SK-MEL-5 (cell line): Measurements from ENCODE around the gene GNAQ. TPM values are rescaled to one million over a fixed set of nuclear protein-coding genes. Genes with fewer than 3 reads are reported as not detected.

ENCODE experiments used
- DNase-seq: peaks from one replicate; pipeline ENCODE4 v3.0.0-alpha.2; 2016; ENCODE audit warnings: low read depth, low spot score
- in situ Hi-C: cut with HindIII; loops from 2 replicates; pipeline ENCODE4 v1.10.0; 2016; ENCODE audit warnings: low sequenced_read_pairs, high pct_unique_total_duplicates, low pct_unique_long_range_greater_than_20kb
- total RNA-seq: library from RNA; depleted of rRNA; stranded (reverse); fragments of >200 nt; shearing (Covaris generic); gene quantifications from 2 replicates; pipeline ENCODE4 v1.2.3, GENCODE V29; 2014

The GNAQ gene
- total RNA-seq, 1 experiment from 2014 or later: 27.1 TPM

DNA sequence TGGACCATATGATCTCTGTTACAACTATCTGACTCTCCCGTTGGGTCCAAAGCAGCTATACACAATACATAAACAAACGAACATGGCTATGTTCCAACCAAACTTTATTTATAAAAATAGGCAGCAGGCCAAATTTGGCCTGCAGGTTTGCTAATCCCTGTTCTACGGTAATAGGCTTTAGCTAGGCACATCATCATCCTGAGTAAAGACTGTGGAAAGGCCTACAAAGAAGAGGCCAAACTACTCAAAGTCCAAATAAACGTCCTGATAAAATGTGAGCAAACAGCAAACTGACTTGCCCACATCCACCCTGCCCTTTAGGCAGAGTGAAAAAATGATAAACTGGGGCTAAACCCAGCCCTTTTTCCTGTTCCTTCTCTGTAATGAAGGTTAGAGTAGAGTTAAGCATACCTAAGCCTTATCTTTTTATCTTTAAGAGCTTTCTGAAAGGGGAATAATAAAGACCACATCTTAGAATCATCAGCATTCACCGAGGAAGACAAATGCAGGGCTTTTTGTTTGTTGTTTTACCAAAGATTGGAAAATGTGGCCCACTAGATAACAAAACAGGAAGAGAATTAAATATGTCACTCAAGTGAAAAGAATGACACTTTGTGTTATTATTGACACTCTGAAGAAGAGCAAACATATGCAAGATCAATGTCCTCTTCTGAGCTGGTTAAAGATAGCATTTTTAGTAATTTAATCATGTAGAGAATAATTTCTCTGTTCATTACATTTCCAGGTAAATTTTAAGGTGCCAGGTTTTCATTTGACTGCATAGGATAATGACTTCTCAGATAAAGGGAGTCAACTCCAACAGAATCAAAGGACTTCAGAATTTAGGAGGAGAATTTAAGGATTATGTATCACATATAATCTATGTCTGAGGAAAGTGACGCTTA lies 223.5 kb downstream of the GNAQ start:
- no peak for DNase-seq
- in situ Hi-C loops: no loop called here

DNA sequence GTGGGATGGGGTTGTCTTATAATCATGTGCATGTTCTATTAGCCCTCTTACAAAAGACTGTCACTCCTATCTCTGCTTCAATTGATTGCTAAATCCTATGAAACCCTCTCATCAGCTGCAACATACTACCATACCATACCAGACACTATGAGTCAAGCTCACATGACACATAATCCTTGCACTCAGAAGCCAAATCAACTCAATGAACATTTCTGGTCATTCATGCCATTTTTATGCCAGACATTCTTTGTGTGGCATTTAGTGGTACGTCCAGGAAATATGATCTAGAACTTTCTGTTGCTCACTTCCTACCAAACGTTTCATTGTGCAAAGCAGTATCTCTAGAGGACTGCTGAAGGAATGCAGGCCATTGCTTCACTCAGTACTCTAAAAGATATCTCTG lies 224.3 kb downstream of the GNAQ start:
- in situ Hi-C loops: no loop called here

DNA sequence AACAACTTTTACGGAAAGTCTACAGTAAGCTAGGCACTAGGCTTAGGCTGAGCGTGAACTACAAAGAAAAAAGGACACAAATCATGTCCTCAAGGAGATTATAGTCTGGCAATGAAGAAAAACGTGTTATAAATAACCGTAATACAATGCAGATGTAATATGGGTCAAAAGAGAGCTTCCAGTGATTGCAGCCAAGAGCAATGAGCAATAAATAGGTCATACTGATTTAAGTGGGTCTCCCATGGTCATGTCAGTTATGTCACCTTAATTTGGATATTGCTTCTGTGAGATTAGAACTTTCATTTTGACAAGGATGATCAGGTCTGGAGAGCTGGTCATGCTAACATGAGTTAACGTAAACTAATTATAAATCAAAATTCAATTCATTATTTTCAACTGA lies 224.9 kb downstream of the GNAQ start:
- in situ Hi-C loops: no loop called here
- DNase-seq: no peak

More for the DNA sequence above, 224.3 kb downstream of the GNAQ start:
- DNase-seq: peak; percentile 82

DNA sequence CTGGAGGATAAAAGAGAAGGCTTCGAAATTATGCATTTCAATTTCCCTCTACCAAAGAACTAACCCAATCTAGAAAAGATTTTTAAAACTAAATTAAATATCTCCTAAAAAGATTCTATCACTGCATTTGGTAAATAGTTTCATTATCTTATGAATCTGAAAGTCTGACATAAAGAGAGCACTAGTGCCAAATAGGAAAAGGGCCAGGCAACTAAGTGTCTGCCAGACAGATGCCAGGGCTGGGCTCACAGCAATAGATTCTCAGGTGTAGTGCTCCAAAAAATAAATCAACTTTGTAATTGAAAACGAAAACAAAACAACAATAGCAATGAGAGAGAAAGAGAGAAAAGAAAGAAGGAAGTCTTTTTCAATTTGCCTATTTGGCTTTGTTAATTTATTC lies 225.8 kb downstream of the GNAQ start:
- in situ Hi-C loops: no loop called here
- no peak for DNase-seq

DNA sequence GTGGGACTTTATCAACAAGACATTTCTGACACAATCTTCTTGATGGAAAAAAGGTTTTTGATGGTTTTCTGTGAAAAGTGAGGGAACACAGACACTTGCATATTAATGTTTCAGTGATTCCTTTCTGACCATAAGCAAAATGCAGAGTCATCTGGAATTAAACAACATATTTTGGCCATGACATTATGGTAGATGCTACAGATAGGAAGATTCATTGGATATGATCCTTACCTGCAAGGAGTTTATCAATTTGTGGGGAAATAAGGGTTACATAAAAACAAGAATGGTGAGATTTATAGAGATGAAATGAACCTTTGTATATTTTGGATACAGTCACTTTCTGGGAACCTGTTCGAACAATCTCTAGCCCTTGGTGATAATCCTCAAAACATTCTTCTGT lies 228.2 kb downstream of the GNAQ start:
- in situ Hi-C loops: no loop called here
- DNase-seq: no peak

DNA sequence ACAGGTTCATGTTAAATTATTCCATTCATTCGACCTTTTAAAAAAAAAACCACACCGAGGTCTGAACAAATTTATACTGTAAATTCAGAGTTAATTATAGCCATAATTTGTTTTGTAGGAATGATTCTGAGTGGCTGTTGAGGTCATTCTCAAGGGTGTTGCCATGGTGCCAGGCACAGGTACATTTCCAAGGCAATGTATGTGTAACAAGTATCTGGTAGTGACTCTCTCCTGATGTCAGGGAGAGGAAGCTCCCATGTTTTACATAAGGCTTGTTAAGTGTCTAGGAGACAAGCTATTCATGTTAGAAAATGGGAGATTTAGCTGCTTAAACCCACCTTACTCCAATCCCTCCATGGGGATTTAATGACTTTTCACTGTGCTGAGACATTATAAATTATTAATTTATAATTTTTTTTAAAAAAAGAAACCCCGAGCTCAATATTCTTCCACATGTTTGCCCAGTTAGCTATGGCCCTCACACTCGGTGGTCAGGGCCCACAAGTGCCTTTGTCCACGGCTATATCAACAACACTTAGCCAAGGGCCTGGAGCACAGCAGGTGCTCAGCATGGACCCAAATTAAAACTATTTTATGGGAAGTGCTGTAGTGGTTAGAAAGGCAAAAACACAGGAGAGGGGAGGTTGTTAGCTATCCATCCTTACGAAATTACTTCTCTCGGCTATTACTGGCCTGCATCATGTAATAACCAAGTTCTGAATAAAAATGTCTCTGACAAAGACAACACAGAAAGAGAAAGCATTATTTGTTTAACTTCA lies 228.9 kb downstream of the GNAQ start:
- in situ Hi-C loops: no loop called here

DNA sequence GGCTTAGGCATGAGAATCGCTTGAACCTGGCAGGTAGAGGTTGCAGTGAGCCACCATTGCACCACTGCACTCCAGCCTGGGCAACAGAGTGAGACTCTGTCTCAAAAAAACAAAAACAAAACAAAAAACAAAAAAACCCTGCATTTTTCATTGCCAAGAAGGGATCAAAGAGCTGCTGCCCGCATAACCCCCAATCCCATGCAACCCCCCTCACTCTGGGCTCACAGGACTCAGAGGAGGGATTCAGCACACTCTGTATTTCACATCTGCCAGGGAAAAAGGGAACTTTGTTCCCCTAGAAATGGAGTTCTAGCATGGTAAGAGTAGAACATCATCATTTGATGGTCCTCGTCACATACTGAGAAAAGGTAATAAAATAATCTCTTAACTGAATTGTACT lies 229.5 kb downstream of the GNAQ start:
- in situ Hi-C loops: no loop called here
- DNase-seq: no peak

More for the DNA sequence above, 228.9 kb downstream of the GNAQ start:
- no peak for DNase-seq

DNA sequence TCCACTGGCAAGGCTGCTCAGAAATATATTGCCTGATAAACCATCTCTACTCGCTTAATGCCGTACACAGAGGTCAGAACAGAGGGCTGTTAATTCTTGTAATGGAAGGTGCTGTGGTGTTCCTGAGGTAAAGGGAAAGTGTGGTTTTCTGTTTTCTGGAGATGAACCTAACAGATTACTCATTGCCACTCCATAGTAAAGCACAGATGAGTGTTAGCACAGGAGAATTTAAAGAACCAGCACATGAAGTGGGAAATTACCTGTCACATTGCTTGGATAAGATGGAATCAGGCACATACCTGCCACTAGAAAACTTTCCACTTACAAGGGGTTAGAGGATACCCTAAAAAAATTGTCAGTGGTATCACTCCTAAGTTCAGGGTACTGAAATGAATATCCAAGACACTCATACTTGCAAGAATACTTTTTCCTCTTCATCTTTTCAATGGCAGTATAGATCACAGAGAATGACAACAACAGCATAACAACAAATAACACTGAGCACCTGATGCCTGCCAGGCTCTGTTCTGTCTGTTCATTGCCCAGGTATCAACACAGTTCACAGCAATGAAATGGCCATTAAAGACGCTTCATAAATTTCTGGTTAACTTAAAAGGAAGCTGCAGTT lies 230.6 kb downstream of the GNAQ start:
- in situ Hi-C loops: no loop called here

DNA sequence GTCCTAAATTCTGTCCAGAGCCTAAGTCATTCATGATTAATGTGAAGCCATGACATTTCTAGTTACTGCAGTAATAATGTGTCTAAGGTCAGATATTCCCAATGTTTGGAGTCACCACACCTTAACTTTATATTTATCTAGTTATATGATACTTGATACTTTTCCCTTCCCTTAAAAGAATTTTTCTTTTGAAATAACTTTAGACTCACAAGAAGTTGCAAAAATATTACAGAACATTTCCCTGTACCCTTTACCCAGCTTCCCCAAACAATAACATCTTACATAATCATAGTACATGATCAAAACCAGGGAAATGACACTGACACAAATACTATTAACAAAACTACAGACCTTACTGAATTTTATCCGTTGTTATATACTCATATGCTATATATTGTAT lies 233.5 kb downstream of the GNAQ start:
- in situ Hi-C loops: no loop called here
- DNase-seq: no peak

More for the DNA sequence above, 230.6 kb downstream of the GNAQ start:
- DNase-seq: no peak

DNA sequence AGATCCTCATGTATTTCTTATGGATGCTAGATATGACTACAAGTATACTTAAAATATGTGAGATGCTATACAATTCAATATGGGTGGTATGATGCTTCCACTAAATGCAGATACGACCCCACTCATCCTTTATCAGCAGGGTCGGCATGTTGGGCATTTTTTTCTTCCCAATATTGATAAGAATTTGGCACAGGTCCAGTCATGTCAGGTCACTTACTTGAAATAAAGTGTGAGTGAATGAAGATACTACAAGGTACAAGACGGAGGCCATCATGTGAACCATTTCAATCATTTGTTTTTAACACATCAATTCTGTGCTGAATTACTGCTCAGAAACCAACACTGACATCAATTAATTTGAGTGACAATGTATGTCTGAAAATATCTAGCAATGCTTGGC lies 236.6 kb downstream of the GNAQ start:
- in situ Hi-C loops: no loop called here

DNA sequence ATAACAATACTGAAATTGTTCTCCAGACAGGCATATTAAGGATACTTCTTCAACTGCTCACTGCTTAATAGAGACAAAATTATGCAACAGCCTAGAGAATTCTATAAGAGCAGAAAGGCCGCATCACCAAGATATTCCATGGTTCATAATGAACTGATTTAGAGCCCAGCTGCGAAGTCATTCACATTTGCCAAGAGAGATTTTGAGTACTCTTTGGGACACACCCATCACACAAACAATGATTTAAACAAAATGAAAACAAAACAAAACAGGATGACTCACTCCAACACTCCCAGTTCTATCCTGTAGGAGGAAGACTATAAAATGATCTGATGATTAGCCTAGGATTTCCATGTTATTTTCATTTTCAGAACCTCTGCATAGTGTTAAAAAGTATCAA lies 237.8 kb downstream of the GNAQ start:
- in situ Hi-C loops: no loop called here
- DNase-seq: peak; percentile 23

More for the DNA sequence above, 236.6 kb downstream of the GNAQ start:
- DNase-seq: no peak

DNA sequence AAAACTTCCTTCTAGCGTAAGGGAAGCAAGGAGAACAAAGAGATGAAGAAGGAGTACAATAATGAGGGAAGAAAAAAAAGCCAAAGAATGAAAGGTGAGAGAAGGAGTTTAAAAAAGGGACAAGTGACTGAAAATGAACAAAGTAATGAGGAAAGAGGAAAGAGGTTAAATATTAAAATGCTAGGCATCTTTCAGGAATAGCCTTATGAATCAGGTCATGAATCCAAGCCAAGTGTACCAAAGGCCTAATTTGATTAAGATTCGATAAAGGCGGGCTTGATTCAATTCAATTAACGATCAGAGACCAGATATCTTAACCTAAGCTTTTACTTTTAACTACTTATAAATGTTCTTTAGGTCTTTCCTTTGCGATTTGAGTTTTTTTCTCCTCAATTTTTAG lies 241.7 kb downstream of the GNAQ start:
- in situ Hi-C loops: no loop called here
- no peak for DNase-seq

DNA sequence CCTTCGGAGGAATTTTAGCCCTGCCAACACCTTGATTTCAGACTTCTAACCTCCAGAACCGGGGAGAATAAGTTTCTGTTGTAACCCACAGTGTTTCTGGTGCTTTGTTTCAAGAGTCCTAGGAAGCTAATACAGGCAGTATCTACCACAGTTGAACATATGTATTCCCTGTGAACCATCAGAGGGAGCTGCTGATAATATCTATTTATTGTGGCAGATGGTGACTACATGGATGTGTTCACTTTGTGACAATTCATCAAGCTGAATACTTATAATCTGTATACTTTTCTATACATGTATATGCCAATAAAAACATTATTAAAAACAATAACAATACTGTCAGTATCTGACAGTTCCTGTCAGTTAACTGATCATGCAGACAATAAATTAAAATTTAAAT lies 246.3 kb downstream of the GNAQ start:
- no peak for DNase-seq
- in situ Hi-C loops: no loop called here

DNA sequence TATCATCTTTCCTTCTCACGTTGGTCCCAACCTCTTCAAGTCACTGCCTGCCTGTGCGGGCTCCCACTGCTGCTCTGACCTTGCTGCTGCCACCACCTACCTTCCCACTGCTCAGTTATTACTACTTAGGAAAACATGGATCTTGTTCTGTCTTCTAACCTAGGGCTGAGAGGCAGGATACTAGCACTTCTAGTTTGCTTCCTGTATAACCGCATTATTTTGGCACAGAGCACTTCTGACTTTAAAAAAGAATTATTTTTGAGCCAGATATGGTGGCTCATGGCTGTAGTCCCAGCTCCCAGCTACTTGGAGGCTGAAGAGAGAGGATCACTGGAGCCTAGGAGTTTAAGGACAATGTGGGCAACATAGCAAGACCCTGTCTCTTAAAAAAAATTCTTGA lies 248.1 kb downstream of the GNAQ start:
- in situ Hi-C loops: no loop called here
- no peak for DNase-seq

DNA sequence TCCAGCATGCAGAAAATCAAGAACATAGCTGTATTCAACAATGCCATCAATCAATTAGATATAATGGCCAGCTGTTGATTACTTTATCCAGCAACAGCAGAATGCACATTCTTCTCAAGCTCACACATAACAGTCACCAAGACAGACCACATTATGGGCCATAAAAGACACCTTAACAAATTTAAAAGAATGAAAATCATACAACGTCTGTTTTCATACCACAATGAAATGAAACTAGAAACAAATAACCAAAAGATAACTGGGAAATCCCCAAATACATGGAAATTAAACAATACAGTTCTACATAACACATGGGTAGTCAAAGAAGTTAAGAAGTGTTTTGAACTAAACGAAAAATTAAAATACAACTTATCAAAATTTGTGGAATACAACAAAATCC lies 252.6 kb downstream of the GNAQ start:
- DNase-seq: no peak
- in situ Hi-C loops: no loop called here

DNA sequence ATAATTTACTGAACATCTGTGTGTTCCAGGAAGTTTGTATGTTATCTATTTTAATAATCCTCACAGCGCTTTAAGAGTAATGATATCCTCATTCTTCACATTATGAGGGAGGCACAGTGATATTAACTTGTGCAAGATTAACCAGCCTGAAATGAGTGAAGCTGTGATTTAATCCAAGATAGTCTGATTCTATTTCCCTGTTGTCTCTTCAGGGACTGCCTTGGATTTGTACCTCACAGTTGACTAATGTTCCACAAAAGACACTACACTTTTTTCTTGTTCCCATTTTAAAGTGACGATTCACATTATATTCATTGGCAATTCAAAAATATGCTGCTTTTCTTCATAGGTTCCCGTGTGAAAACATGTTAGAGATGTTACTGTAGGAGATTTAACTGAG lies 258.2 kb downstream of the GNAQ start:
- in situ Hi-C loops: no loop called here

DNA sequence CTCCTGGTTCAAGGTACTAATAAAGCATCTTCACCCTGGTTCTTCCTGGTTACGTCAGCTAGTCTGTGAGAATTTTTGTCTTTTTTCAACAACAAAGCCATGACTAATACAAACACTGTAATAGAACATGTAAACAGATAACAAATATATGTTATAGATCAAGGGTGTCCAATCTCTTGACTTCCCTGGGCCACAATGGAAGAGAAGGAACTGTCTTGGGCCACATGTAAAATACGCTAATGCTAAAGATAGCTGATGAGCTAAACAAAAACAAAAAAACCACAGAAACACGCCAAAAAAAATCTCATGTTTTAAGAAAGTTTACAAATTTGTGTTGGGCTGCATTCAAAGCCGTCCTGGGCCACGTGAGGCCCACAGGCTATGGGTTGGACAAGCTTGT lies 259.0 kb downstream of the GNAQ start:
- DNase-seq: no peak
- in situ Hi-C loops: no loop called here

More for the DNA sequence above, 258.2 kb downstream of the GNAQ start:
- DNase-seq: no peak

DNA sequence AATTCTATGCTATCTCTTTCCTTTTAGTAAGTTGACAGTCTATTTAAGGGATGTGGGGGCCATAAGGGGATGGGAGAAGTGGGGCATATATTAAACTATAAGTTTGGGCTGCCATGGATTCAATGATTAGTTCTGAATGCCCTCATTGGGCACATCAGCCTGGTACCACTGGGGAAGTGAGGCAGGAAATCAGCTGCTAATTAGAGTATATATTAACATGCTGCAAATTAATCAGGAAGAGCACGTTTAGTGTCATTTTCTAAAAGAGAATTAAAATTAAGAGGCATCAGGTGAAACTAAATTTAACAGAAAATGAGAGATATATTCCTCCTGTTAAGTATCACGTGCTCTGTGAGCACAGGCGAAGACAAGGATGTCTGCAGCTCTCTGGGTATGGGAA lies 260.4 kb downstream of the GNAQ start:
- no peak for DNase-seq
- in situ Hi-C loops: no loop called here
